Bone marrow (tissue), 2 donors: ENCODE measurements around the gene CORO6.

Experiments
- DNase-seq, 2 donors: peaks; one replicate each; lab custom pipeline; 2025; lab: John Stamatoyannopoulos, UW

The CORO6 gene

DNA sequence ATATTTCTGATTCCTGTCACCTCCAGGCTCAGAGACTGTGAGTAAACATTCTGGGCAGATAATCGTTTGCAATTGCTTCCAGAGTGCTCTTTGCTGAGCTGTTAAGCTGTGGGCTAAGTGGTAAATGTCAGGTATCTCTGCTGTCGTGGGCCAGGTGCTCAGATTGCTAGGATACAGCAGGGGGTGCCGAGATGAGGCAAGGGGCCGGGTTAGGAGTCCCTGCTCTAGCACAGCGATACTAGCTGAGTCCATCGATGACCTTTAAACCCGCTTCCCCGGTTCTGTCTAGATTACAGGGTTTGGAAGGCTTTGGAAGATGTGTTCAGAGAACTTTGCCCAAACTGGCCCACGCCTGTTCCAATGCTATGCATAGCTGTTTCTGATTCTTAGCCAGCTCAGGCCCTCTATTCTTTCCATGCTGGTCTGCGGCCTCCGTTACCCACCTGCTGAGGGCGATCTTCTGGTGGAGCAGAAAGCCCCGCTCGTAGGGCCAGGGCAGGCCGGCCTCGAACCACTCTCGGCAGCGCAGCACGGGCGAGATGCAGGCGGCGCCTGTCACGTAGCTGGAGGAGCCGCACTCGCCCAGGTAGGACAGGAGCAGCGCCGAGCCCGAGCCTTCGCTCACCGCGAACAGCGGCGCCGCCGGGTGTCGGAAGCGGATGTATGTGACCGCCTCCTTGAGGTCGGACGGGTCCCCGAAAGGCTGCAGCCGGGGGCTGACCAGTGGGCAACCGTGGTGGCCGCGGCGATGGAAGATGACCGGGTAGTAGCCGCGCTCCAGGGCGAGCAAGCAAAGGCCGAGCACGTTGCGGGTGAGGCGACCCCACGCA lies 56.9 kb downstream of the CORO6 start:
- peak in 1 of 2 donors; percentile 58 for DNase-seq
